GM19395 (cell line): ENCODE measurements around the gene HYI.
"Not testable (repeated sequence)": the region's sequence is repeated elsewhere in the genome, so short reads cannot be mapped to it uniquely, and the experiment has no call there.

Experiments used
- ATAC-seq: cut with Tn5 transposase; IDR thresholded peaks from one replicate; pipeline ENCODE4 v1.9.1; 2021; ENCODE audit warnings: mild to moderate bottlenecking, moderate library complexity; ENCODE audit not compliant: unreplicated experiment

HYI gene

DNA sequence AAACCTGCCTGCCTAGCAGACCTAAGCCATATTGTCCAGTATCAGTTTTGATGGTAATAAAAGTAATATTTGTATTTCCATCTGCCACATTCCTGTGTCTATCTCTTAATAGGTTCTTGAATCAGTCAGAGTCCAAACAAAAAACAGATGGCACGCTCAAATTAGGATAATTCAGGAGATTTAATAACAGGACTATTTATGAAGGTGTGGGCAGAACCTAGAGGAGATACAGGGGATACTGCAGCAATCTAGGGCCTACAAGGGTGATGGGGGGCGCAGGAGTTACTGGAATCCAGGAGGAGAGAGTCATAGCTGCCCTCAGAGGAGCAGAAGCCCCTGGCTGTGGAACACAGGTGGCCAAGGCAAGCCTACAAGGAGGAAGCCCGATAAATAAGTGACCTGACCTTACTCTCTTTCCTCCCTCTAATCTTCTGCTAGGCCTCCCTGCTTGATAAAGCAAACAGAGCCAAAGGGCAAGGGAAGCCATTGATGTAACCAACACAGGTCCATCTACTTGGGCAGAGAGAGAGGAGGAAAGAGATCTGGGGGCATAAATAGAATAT lies 11.9 kb upstream of the HYI start:
- ATAC-seq = no peak

- ATAC-seq = no peak
Measured at GRCh38 chr1:43464681-43465504, 11.2 kb upstream of the HYI start.

GRCh38 chr1:43463479-43463878 lies 9.7 kb upstream of the HYI start:
- ATAC-seq = no peak

DNA sequence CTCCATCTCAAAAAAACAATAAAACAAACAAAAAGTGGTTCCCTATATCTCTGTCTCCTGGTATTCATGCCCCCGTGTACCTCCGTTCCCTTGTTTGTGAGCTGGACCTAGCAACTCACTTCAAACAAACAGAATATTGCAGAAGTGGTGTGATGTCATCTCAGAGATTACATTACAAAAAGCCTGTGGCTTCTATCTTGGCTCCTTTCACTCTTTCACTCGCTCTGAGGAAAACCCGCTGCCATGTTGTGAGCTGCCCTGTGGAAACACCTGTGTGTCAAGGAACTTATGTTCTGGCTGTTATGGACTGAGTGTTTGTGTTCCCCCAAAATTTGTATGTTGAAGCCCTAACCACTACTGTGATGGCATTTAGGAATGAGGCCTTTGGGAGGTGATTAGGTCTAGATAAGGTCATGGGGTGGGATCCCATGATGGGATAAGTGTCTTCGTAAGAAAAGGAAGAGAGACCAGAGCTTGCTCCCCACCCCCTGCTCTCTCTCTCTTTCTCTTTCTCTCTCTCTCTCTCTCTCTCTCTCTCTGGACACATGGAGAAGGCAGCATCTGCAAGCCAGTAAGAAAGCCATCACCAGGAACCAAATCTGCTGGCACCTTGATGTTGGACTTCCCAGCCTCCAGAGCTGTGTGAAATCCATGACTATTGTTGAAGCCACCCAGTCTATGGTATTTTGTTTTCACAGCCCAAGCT lies 7.4 kb upstream of the HYI start:
- ATAC-seq = no peak

DNA sequence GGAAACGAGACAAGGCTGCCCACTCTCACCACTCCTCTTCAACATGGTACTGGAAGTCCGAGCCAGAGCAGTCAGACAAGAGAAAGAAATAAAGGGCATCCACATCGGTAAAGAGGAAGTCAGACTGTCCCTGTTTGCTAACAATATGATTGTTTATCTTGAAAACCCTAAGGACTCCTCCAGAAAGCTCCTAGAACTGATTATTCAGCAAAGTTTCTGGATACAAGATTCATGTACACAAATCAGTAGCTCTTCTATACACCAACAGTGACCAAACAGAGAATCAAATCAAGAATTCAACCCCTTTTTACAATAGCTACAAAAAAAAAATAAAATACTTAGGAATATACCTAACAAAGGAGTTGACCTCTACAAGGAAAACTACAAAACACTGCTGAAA lies 4.6 kb upstream of the HYI start:
- ATAC-seq = not testable (repeated sequence)

DNA sequence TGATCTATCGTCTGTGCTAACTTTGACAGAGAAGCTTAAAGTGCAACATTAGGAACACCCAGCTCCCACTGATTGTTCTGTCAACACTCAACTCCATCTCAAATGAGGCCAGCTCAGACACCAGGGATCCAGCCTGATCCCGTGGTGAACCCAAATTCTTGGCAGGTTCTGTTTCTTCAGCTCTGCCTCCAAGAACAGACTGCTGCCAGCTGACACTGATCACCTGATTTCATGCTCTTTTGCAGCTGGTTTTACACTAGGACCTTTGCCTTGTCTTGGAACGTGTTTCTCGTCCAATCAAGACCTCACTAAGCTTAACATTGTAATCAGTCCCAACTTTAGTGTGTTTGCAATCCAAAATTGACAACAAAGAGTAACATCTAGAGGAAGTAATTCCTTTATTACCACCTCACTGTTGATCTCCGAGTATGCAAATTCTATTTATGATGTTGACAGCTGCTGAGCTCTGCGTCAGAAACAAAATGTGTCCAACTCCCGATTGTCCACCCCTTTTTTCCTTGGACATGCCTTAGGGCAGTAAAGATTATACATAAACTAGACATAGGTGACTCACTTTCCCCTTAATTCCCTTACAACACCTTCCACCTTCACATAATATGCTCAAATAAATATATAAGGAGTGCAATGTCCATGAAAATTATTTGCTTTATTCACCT lies 1.6 kb upstream of the HYI start:
- ATAC-seq = no peak

- peak; percentile 81 for ATAC-seq
Measured at GRCh38 chr1:43454270-43455011, 710 bp upstream of the HYI start.

GRCh38 chr1:43452789-43453441 lies 816 bp downstream of the HYI start:
- ATAC-seq = no peak

DNA sequence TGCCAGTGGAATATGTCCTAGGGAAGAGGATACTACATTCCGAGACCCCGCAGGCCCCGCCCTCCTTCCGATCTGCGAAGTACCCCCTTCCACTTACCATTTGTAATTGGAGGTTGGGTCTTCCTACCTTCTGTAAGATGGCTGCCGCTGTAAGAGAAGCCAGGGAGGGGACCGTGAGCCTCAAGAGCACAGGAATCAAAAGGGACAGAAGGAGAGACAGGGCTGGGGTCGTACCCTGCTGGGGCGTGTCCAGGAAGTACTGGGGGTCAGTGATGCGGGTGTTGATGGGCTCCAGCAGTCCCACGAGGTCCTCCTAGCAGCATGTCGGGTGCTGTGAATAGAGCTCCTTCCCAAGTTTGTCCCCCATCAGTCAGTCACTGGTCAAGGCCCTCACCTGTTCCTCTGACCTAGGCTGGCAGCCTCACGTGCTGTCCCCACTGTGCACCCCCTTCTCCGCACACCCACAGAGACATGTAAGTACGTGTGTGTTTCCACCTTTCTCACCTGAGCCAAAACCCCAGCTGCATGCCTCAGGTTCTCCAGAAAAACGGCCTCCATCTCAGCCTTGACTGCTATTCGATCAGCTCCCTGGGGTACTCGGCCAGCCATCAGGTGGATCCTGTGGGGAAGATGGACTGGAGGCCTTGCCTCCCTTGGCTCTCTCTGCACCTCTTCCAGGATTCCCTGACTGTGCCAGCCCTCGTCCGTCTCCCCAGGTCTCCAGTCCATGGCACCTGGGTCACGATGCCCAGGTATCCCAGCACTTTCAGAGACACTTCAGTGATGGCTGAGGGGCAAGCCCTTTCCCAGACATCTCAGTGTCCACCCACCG lies 1.8 kb downstream of the HYI start:
- ATAC-seq = no peak

DNA sequence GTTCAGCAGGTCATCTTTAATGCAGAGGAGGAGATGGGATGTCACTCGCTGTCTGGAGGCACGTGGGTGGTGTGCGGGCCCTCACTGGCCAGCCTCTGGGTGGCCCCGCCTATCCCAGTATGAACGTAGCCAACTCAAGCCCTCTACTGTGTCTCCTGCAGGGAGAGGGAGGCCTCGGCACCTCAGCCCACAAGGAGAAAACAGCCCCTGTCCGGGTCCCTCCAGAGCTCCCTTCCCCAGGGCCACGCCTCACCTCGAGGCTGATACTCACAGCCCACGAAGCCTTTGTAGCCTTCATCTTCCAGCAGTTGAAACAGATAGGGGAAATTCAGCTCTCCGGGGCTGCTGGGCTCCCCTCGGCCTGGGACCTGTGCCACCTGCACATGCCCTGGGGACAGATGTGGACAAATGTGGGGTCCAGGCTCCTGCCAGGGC lies 2.6 kb downstream of the HYI start:
- no peak for ATAC-seq

DNA sequence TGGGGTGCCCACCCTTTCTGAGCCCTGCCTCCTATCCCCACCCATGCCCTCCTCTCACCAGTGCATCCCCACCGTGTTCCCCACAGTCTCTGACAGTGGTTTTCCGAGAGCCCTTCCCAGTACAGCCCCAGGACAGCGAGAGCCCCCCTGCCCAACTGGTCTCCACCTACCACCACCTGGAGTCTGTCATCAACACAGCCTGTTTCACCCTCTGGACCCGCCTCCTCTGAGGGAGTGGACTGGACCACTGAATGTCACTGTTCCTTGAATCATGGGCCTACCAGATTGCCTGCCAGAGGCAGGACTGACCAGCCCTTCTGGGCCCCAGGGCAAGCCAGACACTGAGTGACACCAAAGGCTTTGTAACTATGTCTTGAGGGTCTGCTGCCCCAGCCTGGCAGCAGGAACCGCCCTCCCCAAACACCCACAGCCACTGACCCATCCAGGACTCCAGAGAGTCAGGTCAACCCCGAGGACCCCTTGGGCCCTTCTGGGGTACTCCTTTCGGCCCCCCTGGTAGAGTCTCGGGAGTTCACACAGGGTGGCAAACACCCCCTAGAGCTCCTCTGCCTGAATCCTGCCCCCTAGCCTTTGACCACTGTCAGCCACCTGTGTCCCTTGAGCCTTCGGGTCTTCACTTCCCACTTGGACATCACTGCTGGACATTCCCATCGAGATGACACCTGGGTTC lies 3.3 kb downstream of the HYI start:
- no peak for ATAC-seq

DNA sequence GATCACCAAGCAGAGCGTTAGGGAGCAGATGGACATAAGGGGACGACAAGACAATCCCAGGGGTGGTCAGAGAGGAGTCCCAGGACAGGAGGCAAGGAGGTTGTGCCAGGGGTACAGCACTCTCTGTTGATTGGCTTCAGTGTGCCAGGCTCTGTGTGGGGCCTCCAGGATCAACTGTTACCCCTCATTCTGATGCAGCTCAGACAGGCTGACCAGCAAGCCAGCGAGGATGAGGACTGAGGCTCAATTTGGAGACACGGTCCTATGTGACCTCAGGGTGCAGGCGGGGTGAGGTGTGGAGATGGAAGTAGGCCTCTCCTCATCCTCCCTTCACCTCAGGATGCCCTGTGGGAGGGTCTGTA lies 4.0 kb downstream of the HYI start:
- ATAC-seq = no peak

GRCh38 chr1:43448955-43449707 lies 4.6 kb downstream of the HYI start:
- no peak for ATAC-seq

DNA sequence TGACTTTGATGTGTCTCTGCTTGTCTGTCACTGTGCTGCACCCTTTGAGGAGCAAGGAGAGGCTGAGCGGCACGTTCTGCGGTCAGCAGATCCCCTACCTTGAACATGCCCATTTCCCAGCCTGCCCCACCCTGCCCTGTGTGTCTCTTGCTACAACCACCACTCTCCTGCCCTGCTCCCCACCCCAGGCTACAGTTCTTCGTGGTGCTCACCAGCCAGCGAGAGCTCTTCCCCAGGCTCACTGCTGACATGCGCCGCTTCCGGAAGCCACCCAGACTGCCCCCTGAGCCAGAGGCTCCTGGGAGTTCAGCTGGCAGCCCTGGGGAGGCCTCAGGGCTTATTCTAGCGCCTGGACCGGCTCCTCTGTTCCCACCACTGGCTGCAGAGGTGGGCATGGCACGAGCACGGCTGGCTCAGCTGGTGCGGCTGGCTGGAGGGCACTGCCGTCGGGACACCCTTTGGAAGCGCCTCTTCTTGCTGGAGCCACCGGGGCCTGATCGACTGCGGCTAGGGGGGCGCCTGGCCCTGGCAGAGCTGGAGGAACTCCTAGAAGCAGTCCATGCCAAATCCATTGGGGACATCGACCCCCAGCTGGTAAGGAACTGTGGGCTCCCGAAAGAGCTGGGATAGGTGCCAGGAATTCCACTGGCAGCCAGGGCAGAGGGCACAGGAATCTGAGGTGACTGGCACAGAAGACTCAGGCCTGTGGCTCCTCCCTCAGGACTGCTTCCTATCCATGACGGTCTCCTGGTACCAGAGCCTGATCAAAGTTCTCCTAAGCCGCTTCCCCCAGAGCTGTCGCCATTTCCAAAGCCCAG lies 5.6 kb downstream of the HYI start:
- ATAC-seq = no peak

GRCh38 chr1:43446881-43447835 lies 6.6 kb downstream of the HYI start:
- no peak for ATAC-seq

DNA sequence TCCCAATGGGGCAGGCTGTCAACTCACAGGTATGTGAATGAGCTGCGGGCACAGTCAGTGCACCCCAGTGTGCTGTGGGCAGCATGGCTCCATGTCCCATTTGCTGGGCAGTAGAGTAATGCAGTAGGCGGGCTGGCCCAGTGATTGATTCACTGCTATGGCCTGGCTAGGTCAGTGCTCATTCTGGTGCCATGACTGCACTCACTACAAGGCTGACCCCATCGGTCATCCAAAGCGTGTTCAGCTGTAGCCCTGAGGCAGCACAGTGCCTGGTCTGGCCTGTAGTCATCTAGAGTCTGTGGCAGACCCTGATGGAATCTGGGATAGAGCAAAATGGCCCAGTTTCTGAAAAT lies 7.4 kb downstream of the HYI start:
- ATAC-seq = no peak
